NCI-H446 (cell line): ENCODE measurements around the gene IL3.
"Not testable (repeated sequence)": the region's sequence is repeated elsewhere in the genome, so short reads cannot be mapped to it uniquely, and the experiment has no call there.

Experiments
- DNase-seq, 2 experiments: peaks; one replicate each; lab custom pipeline; 2025; lab: John Stamatoyannopoulos, UW

IL3 gene

GRCh38 chr5:132094393-132095076 is 34.1 kb downstream of the IL3 start:
- DNase-seq: no peak

GRCh38 chr5:132095077-132095410 is 34.6 kb downstream of the IL3 start:
- DNase-seq: peak in 1 of 2 experiments; percentile 20

GRCh38 chr5:132095424-132095972 is 35.0 kb downstream of the IL3 start:
- DNase-seq: no peak

GRCh38 chr5:132096904-132097303 is 36.4 kb downstream of the IL3 start:
- DNase-seq: no peak

- no peak for DNase-seq
Measured at GRCh38 chr5:132098151-132098594, 37.7 kb downstream of the IL3 start.

- DNase-seq: no peak
Measured at GRCh38 chr5:132098621-132099020, 38.2 kb downstream of the IL3 start.

GRCh38 chr5:132099076-132099748 is 38.8 kb downstream of the IL3 start:
- no peak for DNase-seq

GRCh38 chr5:132099905-132100304 is 39.5 kb downstream of the IL3 start:
- no peak for DNase-seq

- no peak for DNase-seq
Measured at GRCh38 chr5:132100672-132101261, 40.3 kb downstream of the IL3 start.

- DNase-seq: no peak
Measured at GRCh38 chr5:132101385-132101880, 41.0 kb downstream of the IL3 start.

- DNase-seq: no peak
Measured at GRCh38 chr5:132102101-132102701, 41.7 kb downstream of the IL3 start.

GRCh38 chr5:132102944-132103331 is 42.5 kb downstream of the IL3 start:
- DNase-seq: no peak

GRCh38 chr5:132103332-132103951 is 43.0 kb downstream of the IL3 start:
- DNase-seq: peak in 1 of 2 experiments; percentile 73

- DNase-seq: peak; percentile 23 to 62
Measured at GRCh38 chr5:132103969-132104391, 43.5 kb downstream of the IL3 start.

- DNase-seq: no peak
Measured at GRCh38 chr5:132104556-132104955, 44.1 kb downstream of the IL3 start.

- no peak for DNase-seq
Measured at GRCh38 chr5:132105688-132106087, 45.2 kb downstream of the IL3 start.

GRCh38 chr5:132108495-132108894 is 48.0 kb downstream of the IL3 start:
- DNase-seq: not testable (repeated sequence)

- DNase-seq: not testable (repeated sequence)
Measured at GRCh38 chr5:132108957-132109356, 48.5 kb downstream of the IL3 start.

GRCh38 chr5:132109494-132110053 is 49.1 kb downstream of the IL3 start:
- no peak for DNase-seq

GRCh38 chr5:132110195-132110594 is 49.7 kb downstream of the IL3 start:
- no peak for DNase-seq

GRCh38 chr5:132110930-132111329 is 50.5 kb downstream of the IL3 start:
- no peak for DNase-seq

- no peak for DNase-seq
Measured at GRCh38 chr5:132112111-132112510, 51.7 kb downstream of the IL3 start.
